Naive thymus-derived CD8-positive, alpha-beta T cell (primary cell): ENCODE results near the gene PALLD. TPM values are rescaled to one million over a fixed set of nuclear protein-coding genes. Genes with fewer than 3 reads are reported as not detected.
"Not testable (repeated sequence)": the region's sequence is repeated elsewhere in the genome, so short reads cannot be mapped to it uniquely, and the experiment has no call there.

ENCODE experiments used
- ATAC-seq, 2 donors: fragments of 150-1000 bp; cut with Tn5 transposase in 1 of 2; sonication (Bioruptor Pico), chemical (Tn5 transposase) in 1 of 2; 1 replicate in 1 of 2; 2 replicates in 1 of 2; pipeline ENCODE4 v1.10.0; 2021; ENCODE audit warnings: mild to moderate bottlenecking in 2 of 2, moderate library complexity in 2 of 2
- POLR2A ChIA-PET: fragments of 350-600 bp; sonication (Branson Sonifier 250); formaldehyde crosslinking; loops from one replicate; lab custom pipeline; 2021; ENCODE audit warnings: antibody characterized with exemption; lab: Charles Lee
- DNase-seq, 10 donors: peaks; one replicate each; pipeline versions ENCODE4 v3.0.0 to v3.0.0-alpha.2; 2020 to 2022
- H3K27ac Mint-ChIP-seq, 10 donors: one replicate each; pipeline ENCODE4 v1.8.0; 2020 to 2022; ENCODE audit warnings: mild to moderate bottlenecking in 10 of 10, mixed read lengths in 10 of 10, moderate library complexity in 4 of 10, inconsistent platforms in 1 of 10
- H3K27me3 Mint-ChIP-seq, 5 donors: one replicate each; pipeline ENCODE4 v1.8.0; 2021 to 2022; ENCODE audit warnings: mixed read lengths in 5 of 5
- H3K36me3 Mint-ChIP-seq, 3 donors: one replicate each; pipeline ENCODE4 v1.8.0; 2020 to 2022; ENCODE audit warnings: mixed read lengths in 3 of 3, mild to moderate bottlenecking in 2 of 3, inconsistent platforms in 1 of 3
- H3K4me1 Mint-ChIP-seq, 4 donors: one replicate each; pipeline ENCODE4 v1.8.0; 2021 to 2022; ENCODE audit warnings: mixed read lengths in 4 of 4
- H3K4me3 Mint-ChIP-seq, 10 donors: one replicate each; pipeline ENCODE4 v1.8.0; 2020 to 2022; ENCODE audit warnings: mild to moderate bottlenecking in 10 of 10, mixed read lengths in 10 of 10, moderate library complexity in 6 of 10, inconsistent platforms in 1 of 10
- H3K9me3 Mint-ChIP-seq, 9 donors: one replicate each; pipeline ENCODE4 v1.8.0; 2020 to 2022; ENCODE audit warnings: mixed read lengths in 9 of 9, mild to moderate bottlenecking in 3 of 9, inconsistent platforms in 1 of 9, moderate library complexity in 1 of 9
- polyA plus RNA-seq, 3 donors: library from polyadenylated mRNA; unstranded; fragments of 300-500 nt; fragmentation: Illumina TruSeq; gene quantifications; one replicate each; pipeline ENCODE4 v1.2.3, GENCODE V29; 2021
- total RNA-seq, 8 experiments: library from RNA in 2 of 8; stranded (reverse) in 2 of 8; gene quantifications; one replicate each; pipeline ENCODE4 v1.2.3 and lab custom pipeline; 2021 to 2026

PALLD gene
- total and polyA plus RNA-seq, 5 experiments from 2014 or later = 0.08 to 0.34 (median 0.32) TPM; not detected in 2

DNA sequence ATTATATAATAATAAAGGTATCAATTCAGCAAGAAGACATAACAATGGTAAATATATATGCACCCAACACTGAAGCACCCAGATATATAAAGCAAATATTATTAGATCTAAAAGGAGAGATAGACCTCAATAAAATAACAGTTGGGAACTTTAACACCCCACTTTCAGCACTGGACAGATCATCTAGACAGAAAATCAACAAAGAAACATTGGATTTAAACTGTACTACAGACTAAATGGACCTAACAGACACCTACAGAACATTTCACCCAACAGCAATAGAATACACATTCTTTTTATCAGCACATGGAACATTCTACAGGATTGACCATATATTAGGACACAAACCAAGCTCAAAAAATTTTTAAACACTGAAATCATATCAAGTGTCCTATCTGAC, 436.6 kb downstream of the PALLD start:
- Mint-ChIP-seq H3K36me3 (peaks cover 11 to 54% (median 48%) of the 10 kb centered on the region in 3 donors), H3K4me1 (peaks cover 0 to 2% (median 0%) of the 10 kb centered on the region in 4 donors), H3K9me3 (peaks cover 15 to 69% (median 50%) of the 10 kb centered on the region in 9 donors), H3K27ac (no peak overlapping the region), H3K4me3 (no peak overlapping the region), H3K27me3 (no peaks in the 10 kb centered on the region)
- DNase-seq (no peak), ATAC-seq (no peak)
- POLR2A ChIA-PET = no interaction called here

DNA sequence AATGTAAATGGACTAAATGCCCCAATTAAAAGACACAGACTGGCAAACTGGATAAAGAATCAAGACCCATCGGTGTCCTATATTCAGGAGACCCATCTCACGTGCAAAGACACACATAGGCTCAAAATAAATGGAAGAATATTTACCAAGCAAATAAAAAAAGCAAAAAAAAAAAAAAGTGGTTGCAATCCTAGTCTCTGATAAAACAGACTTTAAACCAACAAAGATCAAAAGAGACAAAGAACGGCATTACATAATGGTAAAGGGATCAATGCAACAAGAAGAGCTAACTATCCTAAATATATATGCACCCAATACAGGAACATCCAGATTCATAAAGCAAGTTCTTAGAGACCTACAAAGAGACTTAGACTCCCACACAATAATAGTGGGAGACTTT, 440.6 kb downstream of the PALLD start:
- H3K4me1 Mint-ChIP-seq, POLR2A ChIA-PET, H3K4me3 Mint-ChIP-seq: not testable (repeated sequence)

DNA sequence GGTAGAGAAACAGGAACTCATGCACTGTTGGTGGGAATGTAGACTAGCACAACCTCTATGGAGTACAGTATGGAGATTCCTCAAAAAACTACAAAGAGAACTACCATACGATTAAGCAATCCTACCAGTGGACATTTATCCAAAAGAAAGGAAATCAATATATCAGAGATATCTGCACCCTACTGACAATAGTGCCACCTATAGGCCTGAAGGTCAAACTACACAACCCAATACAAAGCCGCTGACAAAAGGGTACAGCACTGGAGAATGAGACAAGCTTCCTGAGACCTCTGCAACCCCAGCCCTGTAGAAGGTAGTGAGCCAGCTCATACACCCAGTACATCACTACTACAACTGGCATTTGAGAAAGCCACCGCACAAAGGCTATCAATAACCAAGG, 446.1 kb downstream of the PALLD start:
- DNase-seq (no peak), ATAC-seq (no peak)
- Mint-ChIP-seq H3K4me1 (no peaks in the 10 kb centered on the region), H3K27me3 (no peaks in the 10 kb centered on the region), H3K4me3 (no peak overlapping the region), H3K36me3 (peaks cover 4 to 26% (median 14%) of the 10 kb centered on the region in 3 donors), H3K9me3 (peaks cover 6 to 59% (median 32%) of the 10 kb centered on the region in 9 donors), H3K27ac (no peak overlapping the region)
- POLR2A ChIA-PET = no interaction called here

More for the DNA sequence above, 440.6 kb downstream of the PALLD start:
- H3K9me3 Mint-ChIP-seq = peaks cover 15 to 93% (median 66%) of the 10 kb centered on the region in 9 donors
- not testable (repeated sequence) for H3K27ac Mint-ChIP-seq, ATAC-seq, H3K27me3 Mint-ChIP-seq, DNase-seq
- peaks cover 11 to 53% (median 52%) of the 10 kb centered on the region in 3 donors for H3K36me3 Mint-ChIP-seq

DNA sequence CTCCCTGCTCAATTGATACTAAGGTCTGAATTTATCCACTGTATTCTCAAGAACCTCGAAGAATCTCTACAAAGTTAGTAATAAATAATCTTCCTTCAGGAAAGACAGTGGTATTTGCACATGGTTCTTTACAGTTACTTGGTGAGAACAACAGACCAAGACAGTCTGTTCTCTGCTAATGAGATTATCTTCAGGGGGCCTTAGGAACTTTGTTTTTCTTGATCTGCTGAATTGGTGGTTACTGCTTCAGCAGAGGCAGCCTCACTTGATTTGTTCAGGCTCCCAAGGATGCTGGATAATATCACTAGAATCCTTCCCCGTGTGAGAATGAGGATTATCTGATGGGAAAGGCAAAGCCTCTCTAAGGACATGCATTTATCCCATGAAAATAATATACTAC, 448.4 kb downstream of the PALLD start:
- H3K4me1 Mint-ChIP-seq = peaks cover 0 to 1% (median 0%) of the 10 kb centered on the region in 4 donors
- no peak overlapping the region for H3K27ac Mint-ChIP-seq
- POLR2A ChIA-PET = no interaction called here
- H3K4me3 Mint-ChIP-seq = no peak overlapping the region
- ATAC-seq (no peak), DNase-seq (no peak)
- peaks cover 2 to 22% (median 9%) of the 10 kb centered on the region in 3 donors for H3K36me3 Mint-ChIP-seq
- H3K27me3 Mint-ChIP-seq = no peaks in the 10 kb centered on the region
- peaks cover 0 to 58% (median 26%) of the 10 kb centered on the region in 9 donors for H3K9me3 Mint-ChIP-seq

DNA sequence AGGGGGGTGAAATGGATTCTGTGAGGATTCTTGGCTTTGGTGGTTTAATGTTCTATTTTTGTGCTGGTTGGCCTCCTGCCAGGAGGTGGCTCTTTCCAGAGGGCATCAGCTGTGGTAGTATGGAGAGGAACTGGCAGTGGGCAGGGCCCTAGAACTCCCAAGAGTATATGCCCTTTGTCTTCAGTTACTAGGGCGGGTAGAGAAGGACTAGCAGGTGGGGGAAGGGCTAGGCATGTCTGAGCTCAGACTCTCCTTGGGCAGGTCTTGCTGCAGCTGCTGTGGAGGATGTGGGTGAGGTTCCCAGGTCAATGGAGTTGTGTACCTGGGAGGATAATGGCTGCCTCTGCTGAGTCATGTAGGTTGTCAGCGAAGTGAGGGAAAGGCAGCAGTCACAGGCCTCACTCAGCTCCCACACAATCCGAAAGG, 456.0 kb downstream of the PALLD start:
- H3K4me1 Mint-ChIP-seq, POLR2A ChIA-PET: not testable (repeated sequence)

DNA sequence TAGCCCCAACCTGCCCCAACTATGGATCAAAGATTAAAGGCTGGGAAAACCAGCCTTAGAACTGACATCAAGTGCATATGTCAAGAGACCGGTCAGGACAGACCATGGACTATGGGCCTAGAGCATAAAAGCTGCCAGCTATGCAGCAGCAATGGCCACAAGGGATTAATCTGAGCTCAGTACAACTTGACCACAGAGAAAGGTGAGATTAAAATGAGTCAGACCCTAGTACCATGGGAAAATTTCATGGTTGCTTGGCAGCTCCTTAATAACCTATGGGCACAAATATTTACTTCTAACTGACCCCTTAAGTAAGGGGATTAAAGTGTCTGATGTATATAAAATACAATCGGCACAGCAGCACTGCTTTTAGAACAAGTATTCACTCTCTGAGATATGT, 458.8 kb downstream of the PALLD start:
- Mint-ChIP-seq H3K27ac (no peak overlapping the region), H3K9me3 (peaks cover 0 to 16% (median 7%) of the 10 kb centered on the region in 9 donors), H3K4me3 (no peak overlapping the region), H3K4me1 (no peaks in the 10 kb centered on the region), H3K27me3 (peaks cover 0 to 2% (median 0%) of the 10 kb centered on the region in 5 donors), H3K36me3 (peaks cover 0 to 24% (median 8%) of the 10 kb centered on the region in 3 donors)
- ATAC-seq = no peak
- POLR2A ChIA-PET = no interaction called here
- no peak for DNase-seq

More for the DNA sequence above, 456.0 kb downstream of the PALLD start:
- ATAC-seq, DNase-seq, H3K27ac Mint-ChIP-seq, H3K27me3 Mint-ChIP-seq, H3K4me3 Mint-ChIP-seq: not testable (repeated sequence)
- Mint-ChIP-seq H3K36me3 (peaks cover 0 to 24% (median 12%) of the 10 kb centered on the region in 3 donors), H3K9me3 (peaks cover 0 to 36% (median 22%) of the 10 kb centered on the region in 9 donors)

DNA sequence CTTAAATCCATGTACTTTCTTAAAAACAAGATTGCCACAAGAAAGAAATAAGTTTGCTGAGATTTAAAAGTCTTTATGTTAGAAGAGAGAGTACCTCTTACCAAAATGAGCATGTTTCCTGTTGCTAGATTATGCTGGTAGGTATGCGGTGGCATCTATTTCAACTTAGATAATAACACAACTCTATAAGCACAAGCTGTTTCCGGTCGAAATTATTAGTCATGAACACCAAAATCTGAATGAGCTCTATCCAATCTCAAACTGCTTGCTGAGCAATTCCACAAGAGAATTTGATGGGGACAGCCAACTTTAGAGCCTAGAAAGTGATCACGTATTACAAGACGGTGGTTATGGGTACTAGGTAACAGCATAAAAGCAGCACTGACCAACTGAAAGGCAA, 463.9 kb downstream of the PALLD start:
- Mint-ChIP-seq H3K27me3 (no peaks in the 10 kb centered on the region), H3K36me3 (peaks cover 7 to 26% (median 14%) of the 10 kb centered on the region in 3 donors), H3K4me3 (no peak overlapping the region), H3K27ac (no peak overlapping the region), H3K4me1 (no peaks in the 10 kb centered on the region), H3K9me3 (peaks cover 0 to 16% (median 5%) of the 10 kb centered on the region in 9 donors)
- no peak for ATAC-seq
- DNase-seq = no peak
- POLR2A ChIA-PET = no interaction called here

DNA sequence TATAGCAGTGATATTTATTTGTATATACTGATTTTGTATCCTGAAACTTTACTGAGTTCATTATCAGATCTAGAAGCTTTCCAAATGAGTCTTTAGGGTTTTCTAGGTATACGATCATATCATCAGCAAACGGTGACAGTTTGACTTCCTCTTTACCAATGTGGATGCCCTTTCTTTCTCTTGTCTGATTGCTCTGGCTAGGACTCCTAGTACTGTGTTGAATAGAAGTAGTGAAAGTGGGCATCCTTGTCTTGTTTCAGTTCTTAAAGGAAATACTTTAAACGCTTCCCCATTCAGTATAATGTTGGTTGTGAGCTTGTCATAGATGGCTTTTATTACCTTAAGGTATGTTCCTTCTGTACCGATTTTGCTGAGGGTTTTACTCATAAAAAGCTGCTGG, 475.7 kb downstream of the PALLD start:
- Mint-ChIP-seq H3K27ac (no peak overlapping the region), H3K9me3 (peaks cover 10 to 72% (median 20%) of the 10 kb centered on the region in 9 donors), H3K27me3 (no peaks in the 10 kb centered on the region), H3K36me3 (peaks cover 0 to 33% (median 32%) of the 10 kb centered on the region in 3 donors), H3K4me3 (no peak overlapping the region), H3K4me1 (no peaks in the 10 kb centered on the region)
- DNase-seq = no peak
- no peak for ATAC-seq
- POLR2A ChIA-PET = no interaction called here

Other genes starting within 250 kb of the PALLD start
- gene DDX60, start 178.3 kb upstream of the PALLD start, total RNA-seq = 10 to 100 TPM; 25.8 to 27.6 TPM
- gene DDX60, start 178.3 kb upstream of the PALLD start, polyA plus RNA-seq = 10 to 100 TPM; 17.8 to 28.8 (median 21.4) TPM
- 10 to 100 TPM; 49.0 to 50.4 TPM for gene DDX60L, start 16.6 kb upstream of the PALLD start, total RNA-seq
- gene DDX60L, start 16.6 kb upstream of the PALLD start, polyA plus RNA-seq = 10 to 100 TPM; 18.4 to 26.5 (median 22.3) TPM